Psoas muscle (tissue), 8 donors: ENCODE results near the gene TMEM131L. TPM values are rescaled to one million over a fixed set of nuclear protein-coding genes. Genes with fewer than 3 reads are reported as not detected.

Source experiments
- ATAC-seq, 4 donors: fragments of 200-7000 bp; cut with Tn5 transposase; one replicate each; pipeline ENCODE4 v1.9.1; 2020; ENCODE audit warnings: moderate library complexity in 3 of 4, mild to moderate bottlenecking in 2 of 4
- DNase-seq, 2 donors: peaks; one replicate each; pipeline ENCODE4 v3.0.0-alpha.2; 2020
- H3K27ac ChIP-seq: fragments of 200-600 bp; one replicate; pipeline ENCODE4 v1.8.0; 2022
- H3K27me3 ChIP-seq, 3 donors: fragments of 200-600 bp in 1 of 3; one replicate each; pipeline versions ENCODE4 v1.6.1 to v1.8.0; 2013 to 2022; ENCODE audit warnings: low read length in 2 of 3, mild to moderate bottlenecking in 2 of 3, moderate library complexity in 1 of 3; ENCODE audit not compliant: insufficient read depth in 3 of 3
- H3K36me3 ChIP-seq, 2 donors: fragments of 200-600 bp in 1 of 2; one replicate each; pipeline versions ENCODE4 v1.6.1 to v1.8.0; 2013 to 2022; ENCODE audit warnings: low read depth in 1 of 2, mild to moderate bottlenecking in 1 of 2, moderate library complexity in 1 of 2; ENCODE audit not compliant: insufficient read depth in 1 of 2
- H3K4me1 ChIP-seq: fragments of 200-600 bp; one replicate; pipeline ENCODE4 v1.8.0; 2022
- H3K4me3 ChIP-seq: fragments of 200-600 bp; one replicate; pipeline ENCODE4 v1.8.0; 2022; ENCODE audit warnings: mild to moderate bottlenecking
- H3K9me3 ChIP-seq: fragments of 200-600 bp; one replicate; pipeline ENCODE4 v1.8.0; 2022
- WGBS, 3 donors: extraction: QIAGEN DNeasy Blood & Tissue Kit; methylation state at CpG; one replicate each; pipeline versions ENCODE4 v1.1.6 to v1.1.7; 2013; 5-methylcytosine and 5-hydroxymethylcytosine counted together
- intact Hi-C, 2 donors: fragments of 100-400 bp; cut with DNase I; formaldehyde crosslinking; loops; one replicate each; pipeline versions ENCODE4 v1.11.0 to v1.14.2; 2022
- polyA plus RNA-seq, 3 donors: library from polyadenylated mRNA; stranded (reverse); fragments of 200-250 nt; gene quantifications; one replicate each; pipeline ENCODE4 v1.2.3, GENCODE V29; 2013
- total RNA-seq, 4 donors: library from RNA; stranded (reverse); fragmentation: NEBNext Ultra II Directional in 2 of 4; extraction: Animal tissue kit (Norgen Biotek cat#: 25700) in 2 of 4; gene quantifications; one replicate each; pipeline versions ENCODE4 v1.2.1 to v1.2.4, GENCODE V29; 2021 to 2023
- TF ChIP-seq, protein P1 (sequence below): fragments of 200-600 bp; IDR thresholded peaks from one replicate; pipeline ENCODE4 v1.8.0; 2022; ENCODE audit warnings: antibody characterized with exemption
- donor health status: healthy with polysubstance abuse.
- donor health status: DM: no; HTN: no; CAD: no; lungs with moderate emphysema.
- donor health status: Bipolar disorder and iron deficiency.
- donor health status: healthy.
- donor health status: DM: yes; HTN: yes; CAD: no.
- donor health status: DM: no; HTN: no; CAD: no.
- donor health status: DM: no; HTN: no; CAD: no.
- donor health status: DM: yes; HTN: yes; CAD: no.

TMEM131L gene
- total and polyA plus RNA-seq, 7 donors: 2.1 to 21.2 (median 6.9) TPM

DNA sequence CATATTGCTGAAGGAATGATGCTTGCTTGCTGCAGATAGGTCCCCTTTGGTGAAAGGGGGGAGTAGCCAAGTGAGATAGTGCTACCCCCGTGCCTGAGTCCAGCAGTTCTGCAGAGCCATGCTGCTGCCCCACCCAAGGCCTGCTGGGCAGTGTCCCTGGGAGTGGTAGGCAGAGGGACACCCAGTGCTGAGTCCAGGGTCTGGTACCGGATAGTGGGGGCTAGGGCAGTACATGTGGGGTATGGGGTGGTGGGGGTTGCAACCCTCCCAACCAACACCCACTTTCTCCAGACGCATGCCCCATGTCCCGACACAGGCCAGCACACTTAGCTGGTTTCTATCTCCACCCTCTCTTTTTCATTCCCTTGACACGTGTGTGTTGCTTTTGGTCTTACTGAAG, 155.9 kb downstream of the TMEM131L start:
- Histone ChIP-seq H3K36me3 (peaks cover 2 to 93% of the 10 kb centered on the region in 2 donors), H3K4me1 (no peaks in the 10 kb centered on the region), H3K9me3 (no peaks in the 10 kb centered on the region), H3K4me3 (no peak overlapping the region), H3K27ac (no peak overlapping the region), H3K27me3 (no peaks in the 10 kb centered on the region)
- TF ChIP-seq, protein P1, sequence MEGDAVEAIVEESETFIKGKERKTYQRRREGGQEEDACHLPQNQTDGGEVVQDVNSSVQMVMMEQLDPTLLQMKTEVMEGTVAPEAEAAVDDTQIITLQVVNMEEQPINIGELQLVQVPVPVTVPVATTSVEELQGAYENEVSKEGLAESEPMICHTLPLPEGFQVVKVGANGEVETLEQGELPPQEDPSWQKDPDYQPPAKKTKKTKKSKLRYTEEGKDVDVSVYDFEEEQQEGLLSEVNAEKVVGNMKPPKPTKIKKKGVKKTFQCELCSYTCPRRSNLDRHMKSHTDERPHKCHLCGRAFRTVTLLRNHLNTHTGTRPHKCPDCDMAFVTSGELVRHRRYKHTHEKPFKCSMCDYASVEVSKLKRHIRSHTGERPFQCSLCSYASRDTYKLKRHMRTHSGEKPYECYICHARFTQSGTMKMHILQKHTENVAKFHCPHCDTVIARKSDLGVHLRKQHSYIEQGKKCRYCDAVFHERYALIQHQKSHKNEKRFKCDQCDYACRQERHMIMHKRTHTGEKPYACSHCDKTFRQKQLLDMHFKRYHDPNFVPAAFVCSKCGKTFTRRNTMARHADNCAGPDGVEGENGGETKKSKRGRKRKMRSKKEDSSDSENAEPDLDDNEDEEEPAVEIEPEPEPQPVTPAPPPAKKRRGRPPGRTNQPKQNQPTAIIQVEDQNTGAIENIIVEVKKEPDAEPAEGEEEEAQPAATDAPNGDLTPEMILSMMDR: no peak
- 90 to 96% (median 91%) methylated on average over 5 of the region's 5 CpGs for WGBS, 3 donors
- intact Hi-C loops: no loop called here
- no peak for DNase-seq
- ATAC-seq: no peak

DNA sequence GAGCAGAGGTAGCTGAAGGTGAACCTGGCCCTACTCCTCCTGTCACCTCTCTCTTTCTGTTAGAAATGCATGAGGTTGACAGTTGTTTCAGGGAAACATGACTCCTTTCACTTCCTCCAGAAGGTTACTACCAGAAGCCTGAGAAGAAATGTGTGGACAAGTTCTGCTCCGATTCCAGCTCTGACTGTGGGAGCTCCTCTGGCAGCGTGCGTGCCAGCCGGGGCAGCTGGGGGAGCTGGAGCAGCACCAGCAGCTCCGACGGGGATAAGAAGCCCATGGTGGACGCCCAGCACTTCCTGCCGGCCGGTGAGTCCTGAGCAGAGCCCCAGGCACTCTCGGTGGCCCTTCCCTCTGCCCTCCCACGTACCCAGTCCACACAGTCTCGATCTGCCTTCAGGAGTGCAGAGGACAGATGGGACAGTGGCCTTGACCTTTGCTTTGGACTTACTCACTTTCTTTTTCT, 156.6 kb downstream of the TMEM131L start:
- H3K9me3 ChIP-seq: no peaks in the 10 kb centered on the region
- intact Hi-C loops: no loop called here
- no peak for DNase-seq
- TF ChIP-seq, protein P1: no peak
- H3K4me1 ChIP-seq: no peaks in the 10 kb centered on the region
- no peaks in the 10 kb centered on the region for H3K27me3 ChIP-seq
- H3K36me3 ChIP-seq: peaks cover 5 to 93% of the 10 kb centered on the region in 2 donors
- H3K4me3 ChIP-seq: no peak overlapping the region
- 22 to 41% (median 25%) methylated on average over 11 to 12 of the region's 12 CpGs for WGBS, 3 donors
- H3K27ac ChIP-seq: no peak overlapping the region
- ATAC-seq: peak; percentile 44 to 58 (median 54)

DNA sequence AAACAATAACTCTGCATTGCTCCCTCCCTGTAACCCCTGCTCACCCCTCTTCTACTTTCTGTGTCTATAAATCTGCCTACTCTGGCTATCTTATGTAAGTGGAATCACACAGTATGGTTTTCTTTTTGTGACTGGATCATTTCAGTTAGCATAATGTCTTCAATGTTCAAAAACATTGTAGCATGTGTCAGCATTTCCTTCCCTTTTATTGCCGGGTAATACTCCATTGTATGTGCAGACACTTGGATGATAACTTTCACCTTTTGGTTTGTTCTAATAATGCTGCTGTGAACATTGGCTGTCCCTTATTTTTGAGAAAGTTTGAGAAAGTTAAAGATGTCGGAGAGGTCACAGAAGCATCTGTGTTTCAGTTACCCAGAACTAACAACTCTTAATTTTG, 157.3 kb downstream of the TMEM131L start:
- ATAC-seq (no peak), DNase-seq (no peak)
- H3K27ac ChIP-seq: no peak overlapping the region
- H3K4me3 ChIP-seq: no peak overlapping the region
- H3K4me1 ChIP-seq: no peaks in the 10 kb centered on the region
- peaks cover 10 to 93% of the 10 kb centered on the region in 2 donors for H3K36me3 ChIP-seq
- TF ChIP-seq, protein P1: no peak
- 60 to 80% (median 69%) methylated on average over 2 of the region's 2 CpGs for WGBS, 3 donors
- H3K27me3 ChIP-seq: no peaks in the 10 kb centered on the region
- no peaks in the 10 kb centered on the region for H3K9me3 ChIP-seq
- intact Hi-C loops: no loop called here

DNA sequence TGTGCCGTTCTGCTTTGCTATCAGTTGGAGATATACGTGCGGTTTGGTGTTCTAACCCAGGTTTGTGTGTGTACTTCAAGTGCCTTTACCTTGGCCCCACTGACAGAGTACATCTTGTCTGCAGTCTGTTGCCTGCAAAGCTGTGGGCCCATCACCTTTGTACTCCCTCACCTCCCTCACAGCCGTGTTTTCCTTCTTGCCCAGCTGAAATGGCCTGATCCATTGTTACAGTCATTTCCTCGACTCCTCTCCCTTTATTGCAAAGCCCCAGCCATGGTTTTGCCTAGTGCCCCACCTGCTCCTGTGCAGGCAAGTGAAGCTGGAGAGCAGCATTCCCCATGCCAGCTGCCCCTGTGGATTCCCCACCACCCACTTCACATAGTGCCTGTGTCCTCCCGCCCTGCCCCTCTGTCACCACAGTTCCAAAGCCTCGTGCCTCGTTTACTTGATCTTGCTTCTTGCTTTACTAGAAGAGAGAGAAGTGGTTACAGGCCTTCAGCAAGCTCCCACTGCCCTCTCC, 162.7 kb downstream of the TMEM131L start:
- H3K4me3 ChIP-seq: no peak overlapping the region
- TF ChIP-seq, protein P1: no peak
- no peak overlapping the region for H3K27ac ChIP-seq
- H3K4me1 ChIP-seq: no peaks in the 10 kb centered on the region
- intact Hi-C loops: no loop called here
- no peaks in the 10 kb centered on the region for H3K9me3 ChIP-seq
- H3K27me3 ChIP-seq: no peaks in the 10 kb centered on the region
- H3K36me3 ChIP-seq: peaks cover 18 to 100% of the 10 kb centered on the region in 2 donors
- DNase-seq (no peak), ATAC-seq (no peak)
- WGBS, 3 donors: 73 to 84% (median 73%) methylated on average over 8 of the region's 8 CpGs

DNA sequence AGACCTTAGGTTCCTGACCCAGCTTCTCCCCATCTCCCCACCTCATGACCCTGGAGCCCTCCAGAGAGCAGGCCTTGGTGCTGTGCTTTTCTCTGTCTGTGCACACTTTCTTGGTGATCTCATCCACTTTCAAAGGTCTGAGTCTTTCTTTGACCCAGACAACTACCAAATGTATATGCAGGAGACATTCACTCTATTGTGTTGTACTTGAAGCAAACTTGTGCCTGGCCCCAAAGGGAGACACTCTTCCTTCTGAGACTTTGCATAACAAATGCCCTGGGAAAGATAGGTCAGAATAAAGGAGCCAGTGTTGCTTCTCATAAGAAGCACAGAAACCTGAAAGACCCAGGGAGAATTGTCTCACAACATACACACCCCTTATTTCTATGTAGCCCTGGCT, 163.6 kb downstream of the TMEM131L start:
- no peaks in the 10 kb centered on the region for H3K27me3 ChIP-seq
- ATAC-seq (no peak), DNase-seq (no peak)
- H3K4me3 ChIP-seq: no peak overlapping the region
- H3K27ac ChIP-seq: no peak overlapping the region
- TF ChIP-seq, protein P1: no peak
- H3K36me3 ChIP-seq: peaks cover 18 to 100% of the 10 kb centered on the region in 2 donors
- no peaks in the 10 kb centered on the region for H3K9me3 ChIP-seq
- intact Hi-C loops: loop anchor here in 1 of 2 donors (10.0 kb wide), 2 partner anchors 115 to 485 kb away; no protein-coding TSS in a partner anchor
- no peaks in the 10 kb centered on the region for H3K4me1 ChIP-seq
